SK-N-SH (cell line): ENCODE results near the gene C13orf46. TPM values are rescaled to one million over a fixed set of nuclear protein-coding genes. Genes with fewer than 3 reads are reported as not detected.

Experiments
- CTCF ChIA-PET: fragments of 300-600, 350-600 bp; formaldehyde crosslinking; extraction: SDS; loops from one replicate; lab custom pipeline; 2021; lab: Yijun Ruan, JAX
- POLR2A ChIA-PET: fragments of 350-600 bp; sonication (Branson Sonifier 250); formaldehyde crosslinking; extraction: SDS; loops from one replicate; lab custom pipeline; 2020; ENCODE audit warnings: antibody characterized with exemption, inconsistent platforms; lab: Yijun Ruan, JAX
- DNase-seq: peaks from one replicate; pipeline ENCODE4 v3.0.0; 2012
- H2AFZ ChIP-seq: fragments of 200-600 bp; sonication (generic); 2 replicates; pipeline ENCODE4 v1.8.1; 2016; ENCODE audit warnings: antibody characterized with exemption, mild to moderate bottlenecking, low read depth
- H3F3A ChIP-seq: fragments of 200-600 bp; sonication (generic); replicated peaks from 2 replicates; pipeline ENCODE3; 2016; ENCODE audit warnings: antibody characterized with exemption, mild to moderate bottlenecking; ENCODE audit not compliant: insufficient read depth
- H3K27ac ChIP-seq, 2 experiments: fragments of 200-500 bp in 1 of 2; fragments of 200-600 bp in 1 of 2; sonication (Bioruptor generic) in 1 of 2; sonication (generic), shearing (Covaris generic) in 1 of 2; 2 replicates each; pipeline versions ENCODE4 v1.5.1 to v1.6.1; 2014 to 2016; ENCODE audit warnings: low read depth in 2 of 2, inconsistent platforms in 1 of 2, low read length in 1 of 2, mild to moderate bottlenecking in 1 of 2, mixed read lengths in 1 of 2
- H3K27me3 ChIP-seq: fragments of 200-600 bp; sonication (generic), shearing (Covaris generic); 2 replicates; pipeline ENCODE4 v1.6.1; 2016; ENCODE audit warnings: mixed run types; ENCODE audit not compliant: insufficient read depth
- H3K36me3 ChIP-seq, 2 experiments: fragments of 200-500 bp in 1 of 2; fragments of 200-600 bp in 1 of 2; sonication (Bioruptor generic) in 1 of 2; sonication (generic) in 1 of 2; replicated peaks in 1 of 2; 2 replicates each; pipeline versions ENCODE3 to v1.5.1; 2014 to 2016; ENCODE audit warnings: low read length in 1 of 2, mild to moderate bottlenecking in 1 of 2; ENCODE audit not compliant: insufficient read depth in 2 of 2, control insufficient read depth in 1 of 2
- H3K4me1 ChIP-seq, 2 experiments: fragments of 200-500 bp in 1 of 2; fragments of 200-600 bp in 1 of 2; sonication (Bioruptor generic) in 1 of 2; sonication (generic), shearing (Covaris generic) in 1 of 2; 2 replicates each; pipeline versions ENCODE4 v1.5.1 to v1.6.1; 2014 to 2016; ENCODE audit warnings: low read depth in 1 of 2, low read length in 1 of 2, mixed run types in 1 of 2; ENCODE audit not compliant: insufficient read depth in 2 of 2, control insufficient read depth in 1 of 2
- H3K4me2 ChIP-seq: fragments of 200-600 bp; sonication (generic), shearing (Covaris generic); 2 replicates; pipeline ENCODE4 v1.6.1; 2017; ENCODE audit warnings: mixed run types
- H3K4me3 ChIP-seq, 2 experiments: fragments of 200-500 bp in 1 of 2; fragments of 200-600 bp in 1 of 2; sonication (Bioruptor generic) in 1 of 2; sonication (generic), shearing (Covaris generic) in 1 of 2; 2 replicates each; pipeline versions ENCODE4 v1.5.1 to v1.8.1; 2014 to 2016; ENCODE audit warnings: low read depth in 2 of 2, inconsistent platforms in 1 of 2, low read length in 1 of 2, mild to moderate bottlenecking in 1 of 2, mixed read lengths in 1 of 2, moderate library complexity in 1 of 2
- H3K79me2 ChIP-seq: fragments of 200-600 bp; sonication (generic); 2 replicates; pipeline ENCODE4 v1.8.1; 2017; ENCODE audit warnings: mild to moderate bottlenecking; ENCODE audit not compliant: insufficient read depth
- H3K9ac ChIP-seq: fragments of 200-600 bp; sonication (generic); 2 replicates; pipeline ENCODE4 v1.6.1; 2017; ENCODE audit warnings: mixed run types
- H3K9me2 ChIP-seq: fragments of 200-600 bp; sonication (generic); 2 replicates; pipeline ENCODE4 v1.6.1; 2017; ENCODE audit warnings: mixed run types
- H3K9me3 ChIP-seq: fragments of 200-600 bp; sonication (generic); 2 replicates; pipeline ENCODE4 v1.6.1; 2017; ENCODE audit warnings: mixed run types, mild to moderate bottlenecking, moderate library complexity
- H4K20me1 ChIP-seq: fragments of 200-600 bp; sonication (generic); 2 replicates; pipeline ENCODE4 v1.6.1; 2017; ENCODE audit warnings: mild to moderate bottlenecking, mixed run types; ENCODE audit not compliant: insufficient read depth
- CTCF ChIP-seq: fragments of 200-600 bp; sonication (generic); IDR thresholded peaks from 2 replicates; pipeline ENCODE4 v1.6.1; 2017; ENCODE audit warnings: antibody characterized with exemption, mild to moderate bottlenecking, moderate library complexity
- EZH2phosphoT487 ChIP-seq: fragments of 200-600 bp; sonication (generic); IDR thresholded peaks from 2 replicates; pipeline ENCODE4 v1.6.1; 2017; ENCODE audit warnings: low read depth, mixed run types, mild to moderate bottlenecking, antibody characterized with exemption, moderate library complexity, borderline replicate concordance
- GATA2 ChIP-seq: sonication (generic); formaldehyde crosslinking; IDR thresholded peaks from 2 replicates; pipeline ENCODE4 v1.5.0; 2020; ENCODE audit warnings: mild to moderate bottlenecking, missing genetic modification reagents
- IRF3 ChIP-seq: fragments of 150-350 bp; IDR thresholded peaks from 2 replicates; pipeline ENCODE4 v1.6.1; 2016; ENCODE audit warnings: mild to moderate bottlenecking, low read depth, low read length
- NFIC ChIP-seq: IDR thresholded peaks from 2 replicates; pipeline ENCODE4 v1.4.0; 2012; ENCODE audit warnings: borderline replicate concordance
- RCOR1 ChIP-seq: fragments of 150-350 bp; IDR thresholded peaks from 2 replicates; pipeline ENCODE4 v1.6.1; 2017; ENCODE audit warnings: antibody characterized with exemption, low read length
- TAF1 ChIP-seq: IDR thresholded peaks from 2 replicates; pipeline ENCODE4 v1.6.1; 2012; ENCODE audit warnings: low read depth, mild to moderate bottlenecking, low read length, moderate library complexity, borderline replicate concordance
- TEAD4 ChIP-seq: IDR thresholded peaks from 2 replicates; pipeline ENCODE4 v1.4.0; 2012; ENCODE audit warnings: mild to moderate bottlenecking, borderline replicate concordance; ENCODE audit not compliant: insufficient read depth
- YY1 ChIP-seq: IDR thresholded peaks from 2 replicates; pipeline ENCODE4 v1.4.0; 2012; ENCODE audit warnings: low read depth, mild to moderate bottlenecking
- WGBS: methylation state at CpG from one replicate; pipeline ENCODE4 v1.1.6; 2017; ENCODE audit warnings: low lambda C conversion rate; 5-methylcytosine and 5-hydroxymethylcytosine counted together
- polyA plus RNA-seq, 3 experiments: library from polyadenylated mRNA; depleted of rRNA; stranded (reverse); fragments of >200 nt; gene quantifications; 2 replicates each; pipeline ENCODE4 v1.2.3, GENCODE V29; 2012
- TF ChIP-seq, protein P1 (sequence below): IDR thresholded peaks from 2 replicates; pipeline ENCODE4 v1.4.0; 2012; ENCODE audit warnings: low read depth
- TF ChIP-seq, protein P2 (sequence below): IDR thresholded peaks from 2 replicates; pipeline ENCODE4 v1.4.0; 2012; ENCODE audit warnings: low read depth, borderline replicate concordance

Gene C13orf46
- polyA plus RNA-seq, 1 of the 3 experiments (the other 2 are of a cell fraction), result 1.7 TPM

GRCh38 chr13:114015969-114016295 is 42.1 kb upstream of the C13orf46 start:
- no peaks in the 10 kb centered on the region for H4K20me1 ChIP-seq
- CTCF ChIA-PET, result interaction anchor here (0.7 kb wide), 1 partner anchor 195 kb away, joined by 5 read pairs; no protein-coding TSS in a partner anchor

More at GRCh38 chr13:114015969-114016295, 42.1 kb upstream of the C13orf46 start:
- Histone ChIP-seq H2AFZ (no peak overlapping the region), H3K4me2 (no peak overlapping the region), H3K9me3 (no peaks in the 10 kb centered on the region), H3K4me3 (no peak overlapping the region), H3K4me1 (no peaks in the 10 kb centered on the region; a peak in 1 of 4 replicates), H3F3A (no peaks in the 10 kb centered on the region), H3K79me2 (0 out of 2 replicates have a peak, but pooled peaks cover 2% of the 10 kb centered on the region), H3K36me3 (peaks cover 19 to 46% of the 10 kb centered on the region in 2 experiments), H3K9me2 (no peaks in the 10 kb centered on the region), H3K27ac (no peak overlapping the region), H3K9ac (no peak overlapping the region), H3K27me3 (no peaks in the 10 kb centered on the region)
- DNase-seq, result no peak
- no peak for TF ChIP-seq GATA2
- no peak for TF ChIP-seq CTCF
- no peak for TF ChIP-seq TAF1
- TF ChIP-seq RCOR1, result no peak
- TF ChIP-seq IRF3, result no peak
- no peak for TF ChIP-seq YY1
- no peak for TF ChIP-seq TEAD4
- TF ChIP-seq, protein P1, sequence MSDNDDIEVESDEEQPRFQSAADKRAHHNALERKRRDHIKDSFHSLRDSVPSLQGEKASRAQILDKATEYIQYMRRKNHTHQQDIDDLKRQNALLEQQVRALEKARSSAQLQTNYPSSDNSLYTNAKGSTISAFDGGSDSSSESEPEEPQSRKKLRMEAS, result no peak
- TF ChIP-seq, protein P2, sequence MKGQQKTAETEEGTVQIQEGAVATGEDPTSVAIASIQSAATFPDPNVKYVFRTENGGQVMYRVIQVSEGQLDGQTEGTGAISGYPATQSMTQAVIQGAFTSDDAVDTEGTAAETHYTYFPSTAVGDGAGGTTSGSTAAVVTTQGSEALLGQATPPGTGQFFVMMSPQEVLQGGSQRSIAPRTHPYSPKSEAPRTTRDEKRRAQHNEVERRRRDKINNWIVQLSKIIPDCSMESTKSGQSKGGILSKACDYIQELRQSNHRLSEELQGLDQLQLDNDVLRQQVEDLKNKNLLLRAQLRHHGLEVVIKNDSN, result no peak
- TF ChIP-seq EZH2phosphoT487, result no peak
- no peak for TF ChIP-seq NFIC
- POLR2A ChIA-PET, result no interaction called here
- 89% methylated on average over 8 of the region's 11 CpGs for WGBS
